GM12891 (cell line): ENCODE data around the gene UXS1.

Experiments
- DNase-seq: peaks from one replicate; pipeline ENCODE4 v3.0.0; 2011; ENCODE audit warnings: low spot score; ENCODE audit not compliant: insufficient read length
- FAIRE-seq: peaks from 2 replicates; lab custom pipeline; 2011; peaks lifted over from hg19 to GRCh38; lab: Jason Lieb, UNC
- PAX5 ChIP-seq: IDR thresholded peaks from 2 replicates; pipeline ENCODE4 v1.6.1; 2011; ENCODE audit warnings: low read length, moderate library complexity, mild to moderate bottlenecking; ENCODE audit not compliant: insufficient read depth, severe bottlenecking
- POLR2A ChIP-seq: IDR thresholded peaks from 2 replicates; pipeline ENCODE4 v1.6.1; 2011; ENCODE audit warnings: low read depth, low read length, control low read depth
- POLR2AphosphoS5 ChIP-seq: IDR thresholded peaks from 2 replicates; pipeline ENCODE4 v1.6.1; 2011; ENCODE audit warnings: low read depth, low read length, control low read depth
- POU2F2 ChIP-seq: IDR thresholded peaks from 2 replicates; pipeline ENCODE4 v1.6.1; 2011; ENCODE audit warnings: low read depth, mild to moderate bottlenecking, control low read depth, low read length, moderate library complexity
- SPI1 ChIP-seq: IDR thresholded peaks from 2 replicates; pipeline ENCODE4 v1.6.1; 2011; ENCODE audit warnings: low read depth, low read length, control low read depth
- TAF1 ChIP-seq: IDR thresholded peaks from 2 replicates; pipeline ENCODE4 v1.6.1; 2011; ENCODE audit warnings: low read depth, low read length, control low read depth

Gene UXS1

GRCh38 chr2:106163948-106164545 lies 30.1 kb downstream of the UXS1 start:
- TF ChIP-seq POLR2AphosphoS5 (no peak), SPI1 (peak; percentile 36)
- DNase-seq: no peak
- FAIRE-seq: peak; percentile 54

GRCh38 chr2:106161938-106162820 lies 31.9 kb downstream of the UXS1 start:
- TF ChIP-seq POLR2AphosphoS5 (no peak), PAX5 (no peak), POLR2A (no peak), TAF1 (no peak), POU2F2 (no peak), SPI1 (no peak)
- DNase-seq (no peak), FAIRE-seq (no peak)

- TF ChIP-seq POLR2A (no peak), POLR2AphosphoS5 (no peak), TAF1 (no peak), SPI1 (no peak), POU2F2 (no peak), PAX5 (no peak)
- DNase-seq: no peak
- no peak for FAIRE-seq
These were observed 32.8 kb downstream of the UXS1 start for GRCh38 chr2:106161341-106161740.

- DNase-seq (no peak), FAIRE-seq (peak; percentile 85)
- TF ChIP-seq POU2F2 (no peak), PAX5 (no peak), SPI1 (peak; percentile 44)
These were observed 33.3 kb downstream of the UXS1 start for GRCh38 chr2:106160786-106161261.

GRCh38 chr2:106159866-106160785 lies 34.0 kb downstream of the UXS1 start:
- no peak for DNase-seq

GRCh38 chr2:106158871-106159270 lies 35.2 kb downstream of the UXS1 start:
- FAIRE-seq (no peak), DNase-seq (no peak)
- TF ChIP-seq SPI1 (no peak), TAF1 (no peak), PAX5 (no peak), POLR2A (no peak), POLR2AphosphoS5 (no peak), POU2F2 (no peak)

More at GRCh38 chr2:106159866-106160785, 34.0 kb downstream of the UXS1 start:
- peak; percentile 71 for FAIRE-seq
- no peak for TF ChIP-seq TAF1

GRCh38 chr2:106158131-106158530 lies 36.0 kb downstream of the UXS1 start:
- TF ChIP-seq TAF1 (no peak), SPI1 (no peak), PAX5 (no peak), POLR2AphosphoS5 (no peak)
- no peak for FAIRE-seq
- no peak for DNase-seq

GRCh38 chr2:106157416-106157815 lies 36.7 kb downstream of the UXS1 start:
- FAIRE-seq (no peak), DNase-seq (no peak)
- TF ChIP-seq PAX5 (no peak), POLR2AphosphoS5 (no peak), POU2F2 (no peak), SPI1 (no peak), POLR2A (no peak), TAF1 (no peak)

GRCh38 chr2:106156305-106157296 lies 37.5 kb downstream of the UXS1 start:
- TF ChIP-seq POLR2AphosphoS5: no peak
- no peak for TF ChIP-seq POU2F2
- no peak for TF ChIP-seq SPI1
- no peak for TF ChIP-seq POLR2A
- no peak for TF ChIP-seq PAX5
- TF ChIP-seq TAF1: no peak
- no peak for DNase-seq
- no peak for FAIRE-seq
